Nephron (organoid): ENCODE results near the gene OBSL1.

Experiments
- H3K27ac Mint-ChIP-seq, 3 experiments: 2 replicates each; pipeline ENCODE4 v1.8.0; 2020; ENCODE audit warnings: mixed read lengths in 3 of 3, mild to moderate bottlenecking in 2 of 3, moderate library complexity in 1 of 3
- H3K27me3 Mint-ChIP-seq: 2 replicates; pipeline ENCODE4 v1.8.0; 2021; ENCODE audit warnings: low read depth, mild to moderate bottlenecking, moderate library complexity, mixed read lengths
- H3K36me3 Mint-ChIP-seq: 2 replicates; pipeline ENCODE4 v1.8.0; 2020; ENCODE audit warnings: low read depth, mixed read lengths
- H3K4me1 Mint-ChIP-seq: 2 replicates; pipeline ENCODE4 v1.8.0; 2020; ENCODE audit warnings: mixed read lengths
- H3K4me3 Mint-ChIP-seq, 3 experiments: 2 replicates each; pipeline ENCODE4 v1.8.0; 2020; ENCODE audit warnings: mild to moderate bottlenecking in 3 of 3, mixed read lengths in 3 of 3, moderate library complexity in 2 of 3
- H3K9me3 Mint-ChIP-seq: 2 replicates; pipeline ENCODE4 v1.8.0; 2020; ENCODE audit warnings: mixed read lengths
- TF ChIP-seq, protein P1 (sequence below), 3 experiments: fragments of 200-600 bp; sonication (generic); IDR thresholded peaks; one replicate each; pipeline ENCODE4 v1.5.0; 2021; ENCODE audit warnings: antibody characterized with exemption in 3 of 3; ENCODE audit not compliant: unreplicated experiment in 3 of 3

OBSL1 gene

DNA sequence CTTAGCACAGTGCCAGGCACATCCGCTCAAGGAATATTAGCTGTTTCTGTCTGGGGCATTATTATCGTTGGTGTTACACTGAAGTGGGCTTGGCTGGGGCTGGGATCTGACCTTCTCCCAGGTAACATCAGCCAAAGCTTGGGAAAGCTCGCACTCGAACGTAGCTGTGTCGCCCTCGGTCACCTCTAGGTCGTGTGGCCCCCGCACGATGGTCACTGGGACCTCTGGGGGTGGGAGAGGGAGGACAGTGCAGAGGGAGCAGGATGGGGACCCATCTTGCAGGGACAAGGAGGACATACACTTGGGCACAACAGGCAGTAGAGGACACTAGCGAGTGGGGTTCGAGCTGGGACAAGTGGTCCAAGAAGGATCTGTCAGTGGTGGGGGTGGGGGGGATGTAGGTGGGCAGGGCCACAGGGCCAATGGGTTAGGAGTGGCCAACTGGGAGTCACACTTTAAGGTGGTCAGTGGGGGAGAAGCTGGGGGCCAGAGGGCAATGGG, 17.8 kb downstream of the OBSL1 start:
- H3K4me3 Mint-ChIP-seq, result peak overlapping the region; percentile 61 to 76 (median 71)
- H3K9me3 Mint-ChIP-seq, result no peaks in the 10 kb centered on the region
- peaks cover 9% of the 10 kb centered on the region for H3K36me3 Mint-ChIP-seq

DNA sequence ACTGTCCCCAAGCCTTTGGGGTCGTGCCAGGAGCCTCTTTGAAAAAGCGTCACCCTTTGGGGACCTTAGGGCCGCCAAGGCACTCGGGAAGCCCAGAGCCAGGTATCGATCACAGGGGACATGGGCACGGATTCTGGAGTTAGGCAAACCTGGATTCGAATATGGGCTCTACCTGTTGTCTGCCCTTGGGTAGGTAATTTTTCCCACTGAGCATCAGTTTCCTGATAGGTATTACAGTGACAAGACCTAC, 18.2 kb downstream of the OBSL1 start:
- H3K27ac Mint-ChIP-seq, result no peak overlapping the region
- no peaks in the 10 kb centered on the region for H3K9me3 Mint-ChIP-seq
- H3K4me3 Mint-ChIP-seq, result peak overlapping the region; percentile 26 to 76 (median 61)
- H3K36me3 Mint-ChIP-seq, result peaks cover 11% of the 10 kb centered on the region
- H3K4me1 Mint-ChIP-seq, result peaks cover 5% of the 10 kb centered on the region
- peaks cover 14% of the 10 kb centered on the region for H3K27me3 Mint-ChIP-seq
- TF ChIP-seq, protein P1, sequence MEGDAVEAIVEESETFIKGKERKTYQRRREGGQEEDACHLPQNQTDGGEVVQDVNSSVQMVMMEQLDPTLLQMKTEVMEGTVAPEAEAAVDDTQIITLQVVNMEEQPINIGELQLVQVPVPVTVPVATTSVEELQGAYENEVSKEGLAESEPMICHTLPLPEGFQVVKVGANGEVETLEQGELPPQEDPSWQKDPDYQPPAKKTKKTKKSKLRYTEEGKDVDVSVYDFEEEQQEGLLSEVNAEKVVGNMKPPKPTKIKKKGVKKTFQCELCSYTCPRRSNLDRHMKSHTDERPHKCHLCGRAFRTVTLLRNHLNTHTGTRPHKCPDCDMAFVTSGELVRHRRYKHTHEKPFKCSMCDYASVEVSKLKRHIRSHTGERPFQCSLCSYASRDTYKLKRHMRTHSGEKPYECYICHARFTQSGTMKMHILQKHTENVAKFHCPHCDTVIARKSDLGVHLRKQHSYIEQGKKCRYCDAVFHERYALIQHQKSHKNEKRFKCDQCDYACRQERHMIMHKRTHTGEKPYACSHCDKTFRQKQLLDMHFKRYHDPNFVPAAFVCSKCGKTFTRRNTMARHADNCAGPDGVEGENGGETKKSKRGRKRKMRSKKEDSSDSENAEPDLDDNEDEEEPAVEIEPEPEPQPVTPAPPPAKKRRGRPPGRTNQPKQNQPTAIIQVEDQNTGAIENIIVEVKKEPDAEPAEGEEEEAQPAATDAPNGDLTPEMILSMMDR (IDR thresholded peaks at IDR 0.05; ENCODE audit: unreplicated experiment in 3 of 3), result no peak

More for the DNA sequence above, 17.8 kb downstream of the OBSL1 start:
- H3K4me1 Mint-ChIP-seq, result peaks cover 5% of the 10 kb centered on the region
- H3K27me3 Mint-ChIP-seq, result peaks cover 14% of the 10 kb centered on the region
- H3K27ac Mint-ChIP-seq, result no peak overlapping the region
- TF ChIP-seq, protein P1 (IDR thresholded peaks at IDR 0.05; ENCODE audit: unreplicated experiment in 3 of 3), result no peak

DNA sequence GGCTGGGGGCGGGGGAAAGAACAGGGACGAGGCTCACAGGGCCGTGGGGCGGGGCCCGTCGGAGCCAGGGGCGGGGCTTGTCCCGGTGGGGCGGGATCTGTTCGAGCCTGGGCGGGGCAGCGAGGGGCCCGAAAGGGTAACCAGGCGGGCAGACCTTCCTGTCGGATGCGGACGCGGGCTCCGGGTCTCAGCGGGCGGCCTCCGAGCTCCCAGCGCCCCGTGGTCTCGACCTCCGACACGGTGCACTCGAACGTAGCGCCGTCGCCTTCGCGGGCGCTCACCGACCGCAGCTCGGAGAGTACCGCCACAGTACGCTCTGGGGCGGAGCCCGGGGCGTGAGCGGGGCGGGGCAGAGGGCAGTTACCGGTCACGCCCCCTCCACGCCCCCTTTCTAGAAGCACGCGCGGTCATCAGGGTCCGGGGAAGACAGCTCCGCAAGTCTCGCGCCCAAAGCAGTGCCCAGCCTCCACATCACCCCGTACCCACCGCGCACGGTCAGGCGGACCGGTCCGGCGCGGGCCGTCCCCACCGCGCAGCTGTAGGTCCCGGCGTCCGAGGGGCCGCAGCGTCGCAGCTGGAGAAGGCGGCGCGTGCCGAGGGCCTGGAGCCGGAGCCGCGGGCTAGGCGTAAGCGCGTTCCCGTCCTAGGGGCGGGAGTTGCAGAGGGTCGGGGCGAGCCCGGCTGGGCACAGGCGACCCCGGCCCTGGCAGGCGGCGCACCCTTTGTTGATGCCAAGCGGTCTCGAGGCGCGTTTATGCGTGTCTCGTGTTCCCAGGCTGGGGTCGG, 18.8 kb downstream of the OBSL1 start:
- H3K36me3 Mint-ChIP-seq, result peaks cover 12% of the 10 kb centered on the region
- H3K4me3 Mint-ChIP-seq, result peak overlapping the region; percentile 83 to 89 (median 86)
- no peak overlapping the region for H3K27ac Mint-ChIP-seq
- peaks cover 5% of the 10 kb centered on the region for H3K4me1 Mint-ChIP-seq
- H3K9me3 Mint-ChIP-seq, result no peaks in the 10 kb centered on the region
- TF ChIP-seq, protein P1 (IDR thresholded peaks at IDR 0.05; ENCODE audit: unreplicated experiment in 3 of 3), result no peak
- H3K27me3 Mint-ChIP-seq, result peaks cover 14% of the 10 kb centered on the region

DNA sequence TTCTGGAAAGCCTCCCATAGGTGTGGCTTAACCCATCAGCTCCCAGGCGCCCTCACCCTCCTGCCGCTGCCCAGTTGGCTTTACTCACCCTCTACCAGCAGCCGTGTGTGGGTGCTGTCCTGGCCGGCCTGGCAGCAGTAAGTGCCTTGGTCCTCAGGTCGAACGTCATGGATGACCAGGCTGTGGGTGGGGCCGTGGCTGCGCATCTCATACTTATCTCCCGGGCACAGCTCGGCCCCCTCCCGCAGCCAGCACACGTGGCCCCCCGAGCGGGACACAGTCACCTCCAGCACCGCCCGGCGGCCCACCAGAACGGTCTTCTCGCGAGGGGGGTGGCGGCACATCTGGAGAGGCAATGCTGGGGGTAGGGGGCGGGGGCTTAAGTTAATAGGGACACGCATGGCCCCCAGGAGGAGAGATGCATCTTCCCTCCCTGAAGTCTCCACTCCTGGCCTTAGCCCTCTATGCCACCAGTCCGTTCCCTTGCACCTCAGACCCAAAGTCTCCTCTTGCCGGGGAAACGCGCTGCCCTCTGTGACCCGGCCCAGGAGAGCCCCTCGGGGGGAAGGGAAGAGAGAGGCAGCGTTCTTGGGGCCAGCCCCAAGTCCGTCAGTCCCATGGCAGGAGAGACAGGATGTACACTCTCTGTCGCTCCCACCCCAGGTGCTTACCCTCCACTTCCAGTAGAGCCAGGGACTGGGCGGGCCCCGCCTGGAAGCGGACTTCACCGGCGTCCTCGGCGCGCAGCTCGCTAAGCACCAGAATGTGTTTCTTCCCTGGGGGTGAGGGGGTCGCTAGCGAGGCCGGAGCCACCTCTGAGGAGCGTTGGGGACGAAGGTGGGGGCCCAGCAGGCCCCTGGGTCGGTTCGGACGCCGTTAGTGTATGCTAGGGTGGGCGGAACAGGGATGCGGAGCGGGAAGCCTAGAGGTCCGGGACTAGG, 19.6 kb downstream of the OBSL1 start:
- TF ChIP-seq, protein P1 (IDR thresholded peaks at IDR 0.05; ENCODE audit: unreplicated experiment in 3 of 3), result no peak
- H3K36me3 Mint-ChIP-seq, result peaks cover 16% of the 10 kb centered on the region
- H3K27me3 Mint-ChIP-seq, result peaks cover 17% of the 10 kb centered on the region
- H3K4me3 Mint-ChIP-seq, result peak overlapping the region; percentile 83 to 89 (median 86)
- H3K9me3 Mint-ChIP-seq, result no peaks in the 10 kb centered on the region
- H3K4me1 Mint-ChIP-seq, result peaks cover 5% of the 10 kb centered on the region
- H3K27ac Mint-ChIP-seq, result no peak overlapping the region

DNA sequence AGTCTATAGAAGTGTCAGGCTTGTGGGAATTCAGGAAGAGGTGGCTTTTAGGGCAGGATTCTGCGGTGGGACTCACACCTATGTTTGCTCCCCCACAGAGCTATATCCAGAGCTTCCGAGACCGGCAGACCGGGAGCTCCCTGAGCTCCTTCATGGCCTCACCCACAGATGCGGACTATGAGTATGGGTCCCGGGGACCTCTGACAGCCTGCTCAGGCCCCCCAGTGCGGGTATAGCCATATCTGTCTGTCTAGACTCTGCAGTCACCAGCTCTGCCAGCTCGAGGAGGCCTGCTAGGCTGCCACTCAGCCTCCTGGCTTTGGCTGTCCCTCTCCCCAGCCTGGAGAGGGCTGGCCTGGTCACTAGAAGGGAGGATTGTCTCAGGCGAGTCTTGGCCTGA, 21.7 kb downstream of the OBSL1 start:
- peaks cover 26% of the 10 kb centered on the region for H3K27me3 Mint-ChIP-seq
- TF ChIP-seq, protein P1 (IDR thresholded peaks at IDR 0.05; ENCODE audit: unreplicated experiment in 3 of 3), result no peak
- no peak overlapping the region for H3K27ac Mint-ChIP-seq
- H3K4me1 Mint-ChIP-seq, result peaks cover 21% of the 10 kb centered on the region
- peak overlapping the region in 2 of 3 experiments; percentile 20 to 36 for H3K4me3 Mint-ChIP-seq
- peaks cover 15% of the 10 kb centered on the region for H3K36me3 Mint-ChIP-seq
- no peaks in the 10 kb centered on the region for H3K9me3 Mint-ChIP-seq
